Stimulated activated CD4-positive, alpha-beta T cell treated with anti-CD3 and anti-CD28 coated beads, Interleukin-12 subunit alpha, Interleukin-12 subunit beta, amount 100 ng/mL, for 48 hours (primary cell): ENCODE results near the gene CNST.

Source experiments
- DNase-seq, 3 donors: peaks; one replicate each; pipeline ENCODE4 v3.0.0-alpha.2; 2020; ENCODE audit warnings: low read depth in 2 of 3, low spot score in 1 of 3

CNST gene, protein sequence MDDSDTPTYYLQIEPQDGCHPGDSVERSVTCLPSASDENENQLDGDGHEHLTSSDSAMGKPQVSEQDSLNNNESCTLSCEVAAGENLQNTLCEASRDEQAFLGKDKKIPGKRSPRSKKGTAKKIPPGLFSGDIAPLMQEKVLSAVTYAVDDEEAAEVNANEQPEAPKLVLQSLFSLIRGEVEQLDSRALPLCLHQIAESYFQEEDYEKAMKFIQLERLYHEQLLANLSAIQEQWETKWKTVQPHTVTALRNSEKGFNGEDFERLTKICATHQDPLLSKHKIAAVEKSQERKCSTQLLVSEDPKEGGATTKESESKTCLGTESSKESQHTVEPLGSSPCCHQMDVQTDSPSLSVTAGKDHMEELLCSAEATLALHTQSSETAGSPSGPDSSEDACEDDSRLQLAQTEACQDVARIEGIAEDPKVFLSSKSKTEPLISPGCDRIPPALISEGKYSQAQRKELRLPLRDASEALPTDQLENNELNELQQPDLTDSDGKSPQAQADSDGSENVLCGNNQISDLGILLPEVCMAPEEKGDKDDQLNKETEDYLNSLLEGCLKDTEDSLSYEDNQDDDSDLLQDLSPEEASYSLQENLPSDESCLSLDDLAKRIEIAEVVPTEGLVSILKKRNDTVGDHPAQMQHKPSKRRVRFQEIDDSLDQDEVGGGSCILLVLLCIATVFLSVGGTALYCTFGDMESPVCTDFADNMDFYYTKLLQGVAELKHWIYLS

DNA sequence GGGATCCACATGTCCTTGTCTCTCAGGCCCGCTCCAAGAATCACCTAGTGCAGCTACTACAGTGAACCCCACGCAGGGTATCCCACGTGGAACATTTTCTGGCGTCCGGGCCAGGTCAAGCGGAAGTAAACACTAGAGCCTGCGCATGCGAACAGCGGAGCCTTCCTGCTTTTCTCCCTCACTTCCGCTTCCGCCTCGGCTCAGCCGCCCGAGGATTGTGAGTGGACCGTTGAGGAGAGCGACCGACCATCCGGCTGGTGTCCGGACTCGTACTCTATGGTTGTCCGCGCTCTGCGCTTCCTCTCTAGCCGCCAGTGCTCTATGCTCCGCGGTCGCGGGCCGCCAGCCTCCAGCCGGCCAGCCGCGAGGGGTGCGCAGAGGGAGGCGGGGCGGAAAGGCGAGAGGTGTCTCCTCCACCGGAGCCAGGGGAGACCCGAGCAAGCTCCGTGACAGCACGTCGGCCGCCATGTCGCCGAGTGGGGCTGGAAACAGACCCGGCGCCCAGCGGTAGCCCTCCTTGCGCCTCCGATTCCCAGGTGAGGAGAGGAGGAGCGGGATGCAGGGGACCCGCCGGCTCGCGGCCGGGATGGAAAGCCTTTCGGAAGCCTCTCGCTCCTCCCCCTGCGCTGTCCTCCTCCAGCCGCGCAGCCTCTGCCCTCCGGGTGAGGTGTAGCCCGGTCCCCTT lies at the start of gene CNST, which contains the start of gene TFB2M:
CNST (plus strand) TSS at position 329 of the 685 bp plus-strand sequence. CDS start 25,107 bp downstream, outside the sequence.
TFB2M (minus strand) TSS at position 134 of the 685 bp plus-strand sequence; CDS start at position 11, 123 bp downstream.
- peak; percentile 90 to 95 (median 92) for DNase-seq

GRCh38 chr1:246517391-246517790 lies 48.9 kb upstream of the CNST start:
- no peak for DNase-seq

DNA sequence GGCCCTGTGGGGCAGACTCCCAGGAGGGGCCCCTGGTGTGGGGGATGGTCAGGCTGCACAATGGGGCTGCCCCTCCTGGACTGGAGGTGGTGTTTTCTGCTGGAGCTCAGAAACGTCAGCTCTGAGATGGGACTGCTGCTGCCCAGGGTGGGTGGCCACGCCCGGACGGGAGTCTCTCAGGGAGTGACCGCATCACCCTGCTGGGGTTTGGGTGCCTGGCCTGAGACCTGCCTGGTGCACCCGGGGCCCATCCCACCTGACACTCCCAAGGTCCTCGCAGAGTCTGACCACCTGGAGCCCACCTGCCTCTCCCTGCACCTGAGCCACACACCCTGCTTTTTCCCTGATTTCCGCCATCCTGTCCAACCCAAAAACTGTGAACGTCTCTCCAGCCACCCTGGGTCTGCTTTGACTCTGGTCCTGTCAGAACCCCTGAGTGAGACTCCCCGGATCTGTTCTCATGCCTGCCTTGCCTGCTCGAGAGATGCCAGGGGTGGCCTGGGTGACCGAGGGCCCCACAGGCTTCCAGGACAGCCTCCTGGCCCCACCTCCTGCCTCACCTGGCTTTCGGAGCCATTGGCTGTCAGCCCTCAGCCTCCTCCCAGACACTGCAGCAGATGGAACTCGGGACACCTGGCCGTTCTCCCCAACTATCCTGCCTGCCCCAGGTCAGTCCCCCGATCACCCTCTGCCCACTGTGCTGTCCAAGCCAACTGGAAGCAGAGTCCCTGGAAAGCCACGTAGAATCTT lies 47.6 kb upstream of the CNST start:
- no peak for DNase-seq

- DNase-seq: no peak
Observed at GRCh38 chr1:246519514-246519913, 46.7 kb upstream of the CNST start.

DNA sequence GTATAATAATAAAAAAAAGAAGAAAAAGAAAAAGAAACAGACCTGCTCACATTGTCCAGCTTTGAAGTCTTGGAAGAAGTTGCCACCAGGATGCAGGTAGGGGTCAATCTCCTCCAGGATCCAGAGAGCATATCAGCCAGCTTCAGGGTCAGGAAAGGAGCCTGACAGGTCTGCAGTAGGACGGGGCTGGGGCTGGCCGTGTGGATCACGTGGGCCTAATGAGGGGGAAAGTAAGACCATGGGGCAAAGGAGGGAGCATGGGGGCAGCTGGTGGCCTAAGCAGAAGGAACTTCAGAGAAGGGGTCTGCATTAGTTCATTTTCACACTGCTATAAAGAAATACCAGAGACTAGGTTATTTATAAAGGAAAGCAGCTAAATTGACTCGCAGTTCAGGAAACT lies 39.9 kb upstream of the CNST start:
- no peak for DNase-seq

- DNase-seq: no peak
Observed at GRCh38 chr1:246526915-246527314, 39.3 kb upstream of the CNST start.

GRCh38 chr1:246527402-246528088 lies 38.7 kb upstream of the CNST start:
- no peak for DNase-seq

GRCh38 chr1:246528933-246529731 lies 37.1 kb upstream of the CNST start:
- DNase-seq: no peak

GRCh38 chr1:246530482-246530881 lies 35.8 kb upstream of the CNST start:
- no peak for DNase-seq

- no peak for DNase-seq
Observed at GRCh38 chr1:246532519-246532918, 33.7 kb upstream of the CNST start.

DNA sequence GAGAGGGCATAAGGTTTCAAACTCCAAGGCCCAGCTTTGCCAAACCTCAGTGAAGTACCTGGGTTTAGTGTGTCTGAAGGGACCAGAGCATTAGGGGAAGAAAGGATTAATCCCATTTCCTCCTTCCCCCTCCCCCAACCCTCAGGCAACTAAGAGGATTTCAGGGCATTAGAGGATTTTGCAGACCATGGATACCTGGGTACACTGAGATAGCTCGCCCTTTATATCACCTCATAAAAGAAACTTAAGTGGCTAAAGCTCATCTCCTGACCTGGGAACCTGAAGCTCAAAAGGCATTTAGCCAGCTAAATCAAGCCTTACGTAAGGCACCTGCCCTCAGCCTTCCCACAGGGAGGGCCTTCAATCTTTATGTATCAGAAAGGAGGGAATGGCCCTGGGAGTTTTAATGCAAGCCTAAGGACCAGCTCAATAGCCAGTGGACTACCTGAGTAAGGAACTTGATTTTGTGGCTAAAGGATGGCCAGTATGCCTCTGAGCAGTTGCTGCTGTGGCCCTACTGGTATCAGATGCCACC lies 32.8 kb upstream of the CNST start:
- DNase-seq: no peak

GRCh38 chr1:246534114-246534513 lies 32.1 kb upstream of the CNST start:
- DNase-seq: no peak

DNA sequence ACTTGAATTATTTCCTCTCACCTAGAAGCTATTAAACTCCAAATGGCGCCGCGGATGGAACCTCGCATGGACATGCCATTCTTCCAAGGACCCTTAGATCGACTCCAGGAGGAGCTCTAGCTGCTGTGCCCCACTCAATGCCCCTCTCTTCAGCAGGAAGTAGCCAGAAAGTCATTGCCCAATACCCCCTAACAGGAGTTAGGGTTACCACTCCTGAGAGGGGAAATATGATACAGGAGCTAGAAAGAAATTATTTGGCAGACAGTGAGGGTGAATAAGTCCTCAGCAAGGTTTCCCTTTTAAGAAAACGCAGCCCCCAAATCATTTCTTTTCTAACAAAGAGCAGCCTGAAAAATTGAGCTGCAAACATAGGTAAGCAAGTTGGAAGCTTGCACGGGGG lies 28.8 kb upstream of the CNST start:
- DNase-seq: no peak

GRCh38 chr1:246537887-246538286 lies 28.4 kb upstream of the CNST start:
- DNase-seq: no peak

- no peak for DNase-seq
Observed at GRCh38 chr1:246540738-246541491, 25.3 kb upstream of the CNST start.

- DNase-seq: no peak
Observed at GRCh38 chr1:246544001-246544400, 22.3 kb upstream of the CNST start.

- no peak for DNase-seq
Observed at GRCh38 chr1:246549665-246550064, 16.6 kb upstream of the CNST start.

- DNase-seq: no peak
Observed at GRCh38 chr1:246550402-246550801, 15.9 kb upstream of the CNST start.

DNA sequence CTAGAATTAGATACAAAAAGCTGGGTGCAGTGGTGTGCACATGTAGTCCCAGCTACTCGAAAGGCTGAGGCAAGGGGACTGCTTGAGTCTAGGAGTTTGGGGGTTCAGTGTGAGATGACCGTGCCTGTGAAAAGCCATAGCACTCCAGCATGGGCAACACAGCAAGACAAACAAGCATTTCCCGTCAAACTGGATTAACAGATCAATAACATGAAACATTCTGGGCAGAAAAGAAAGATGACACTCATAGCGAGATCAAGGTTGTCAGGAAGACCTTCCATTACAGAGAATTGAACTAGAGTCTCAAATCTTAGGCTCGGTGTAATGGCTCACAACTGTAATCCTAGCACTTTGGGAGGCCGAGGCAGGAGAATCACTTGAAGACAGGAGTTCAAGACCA lies 14.1 kb upstream of the CNST start:
- DNase-seq: no peak
